ENCODE measurements around the gene RGS16. TPM values are rescaled to one million over a fixed set of nuclear protein-coding genes. Genes with fewer than 3 reads are reported as not detected.

RGS16 gene
- total and polyA plus RNA-seq, 8 donors = 0.58 to 29.0 (median 1.9) TPM; not detected in 1

- no peaks in the 10 kb centered on the region for H3K36me3 ChIP-seq
- TF ChIP-seq POLR2A (IDR thresholded peaks at IDR 0.05) = no peak
- TF ChIP-seq, protein P1, sequence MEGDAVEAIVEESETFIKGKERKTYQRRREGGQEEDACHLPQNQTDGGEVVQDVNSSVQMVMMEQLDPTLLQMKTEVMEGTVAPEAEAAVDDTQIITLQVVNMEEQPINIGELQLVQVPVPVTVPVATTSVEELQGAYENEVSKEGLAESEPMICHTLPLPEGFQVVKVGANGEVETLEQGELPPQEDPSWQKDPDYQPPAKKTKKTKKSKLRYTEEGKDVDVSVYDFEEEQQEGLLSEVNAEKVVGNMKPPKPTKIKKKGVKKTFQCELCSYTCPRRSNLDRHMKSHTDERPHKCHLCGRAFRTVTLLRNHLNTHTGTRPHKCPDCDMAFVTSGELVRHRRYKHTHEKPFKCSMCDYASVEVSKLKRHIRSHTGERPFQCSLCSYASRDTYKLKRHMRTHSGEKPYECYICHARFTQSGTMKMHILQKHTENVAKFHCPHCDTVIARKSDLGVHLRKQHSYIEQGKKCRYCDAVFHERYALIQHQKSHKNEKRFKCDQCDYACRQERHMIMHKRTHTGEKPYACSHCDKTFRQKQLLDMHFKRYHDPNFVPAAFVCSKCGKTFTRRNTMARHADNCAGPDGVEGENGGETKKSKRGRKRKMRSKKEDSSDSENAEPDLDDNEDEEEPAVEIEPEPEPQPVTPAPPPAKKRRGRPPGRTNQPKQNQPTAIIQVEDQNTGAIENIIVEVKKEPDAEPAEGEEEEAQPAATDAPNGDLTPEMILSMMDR (IDR thresholded peaks at IDR 0.05) = no peak
- no peak for TF ChIP-seq EP300 (IDR thresholded peaks at IDR 0.05)
- no peak for TF ChIP-seq POLR2AphosphoS5 (IDR thresholded peaks at IDR 0.05)
- H3K4me1 ChIP-seq = peaks cover 0 to 7% (median 0%) of the 10 kb centered on the region in 4 donors
- 60 to 77% (median 74%) methylated on average over 2 of the region's 2 CpGs for WGBS, 5 donors
- no peak overlapping the region for H3K4me3 ChIP-seq
- no peaks in the 10 kb centered on the region for H3K27me3 ChIP-seq
- no peak overlapping the region for H3K27ac ChIP-seq
- no peak for DNase-seq
- no peaks in the 10 kb centered on the region for H3K9me3 ChIP-seq
- intact Hi-C loops (cut with DNase I; ENCODE audit: low total_unique reads) = no loop called here
Observed at GRCh38 chr1:182629080-182629479, 24.9 kb upstream of the RGS16 start.

DNA sequence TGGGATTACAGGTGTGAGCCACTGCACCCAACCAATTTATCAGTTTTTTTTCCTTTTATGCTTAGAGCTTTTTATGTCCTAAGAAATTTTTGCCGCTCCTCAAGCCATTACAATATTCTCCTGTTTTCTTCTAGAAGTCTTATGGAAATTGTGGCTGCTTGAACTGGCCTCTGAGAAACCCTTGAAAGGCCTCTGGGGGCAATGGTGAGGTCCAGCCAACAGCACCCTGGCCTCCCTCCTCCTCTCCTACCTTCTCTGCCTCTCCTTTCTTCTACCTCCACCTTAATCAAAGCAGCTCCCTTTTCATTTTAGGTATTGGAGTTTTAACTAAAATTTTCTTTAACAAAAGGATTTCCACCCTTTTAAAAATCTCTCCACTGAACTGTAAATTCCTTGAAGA lies 24.5 kb upstream of the RGS16 start:
- H3K27me3 ChIP-seq = no peaks in the 10 kb centered on the region
- WGBS, 5 donors = 56 to 100% (median 100%) methylated on average over 1 of the region's 1 CpG
- TF ChIP-seq, protein P1 (IDR thresholded peaks at IDR 0.05) = no peak
- TF ChIP-seq EP300 (IDR thresholded peaks at IDR 0.05) (no peak), POLR2A (IDR thresholded peaks at IDR 0.05) (no peak), POLR2AphosphoS5 (IDR thresholded peaks at IDR 0.05) (no peak)

DNA sequence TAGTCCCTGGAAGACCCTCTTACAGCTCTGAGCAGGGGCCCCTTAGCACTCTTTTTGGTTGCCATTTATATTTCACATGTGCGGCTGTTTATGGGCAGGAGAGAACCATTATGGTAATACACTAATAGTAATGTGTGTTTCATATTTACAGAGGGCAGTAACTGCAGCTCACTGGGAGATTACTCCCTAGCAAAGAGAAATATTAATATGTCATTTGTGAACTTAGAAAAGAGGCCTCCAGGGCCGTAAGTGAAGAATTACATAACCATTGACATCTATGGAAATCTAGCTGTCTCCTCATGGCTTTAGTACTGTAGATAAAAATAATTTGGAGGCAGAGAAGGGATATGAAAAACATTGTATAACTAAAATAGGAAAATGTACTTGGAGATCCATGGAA lies 23.4 kb upstream of the RGS16 start:
- Histone ChIP-seq H3K4me3 (no peak overlapping the region), H3K27ac (no peak overlapping the region), H3K9me3 (no peaks in the 10 kb centered on the region), H3K36me3 (no peaks in the 10 kb centered on the region), H3K27me3 (no peaks in the 10 kb centered on the region), H3K4me1 (peaks cover 0 to 6% (median 0%) of the 10 kb centered on the region in 4 donors)
- intact Hi-C loops (cut with DNase I; ENCODE audit: low total_unique reads) = no loop called here
- TF ChIP-seq POLR2A (IDR thresholded peaks at IDR 0.05) (no peak), POLR2AphosphoS5 (IDR thresholded peaks at IDR 0.05) (no peak), EP300 (IDR thresholded peaks at IDR 0.05) (no peak)
- TF ChIP-seq, protein P1 (IDR thresholded peaks at IDR 0.05) = no peak
- WGBS, 5 donors = 72 to 87% (median 78%) methylated on average over 2 of the region's 2 CpGs
- no peak for DNase-seq

More for the DNA sequence above, 24.5 kb upstream of the RGS16 start:
- intact Hi-C loops (cut with DNase I; ENCODE audit: low total_unique reads) = no loop called here
- Histone ChIP-seq H3K27ac (no peak overlapping the region), H3K9me3 (no peaks in the 10 kb centered on the region), H3K36me3 (no peaks in the 10 kb centered on the region), H3K4me3 (no peak overlapping the region), H3K4me1 (peaks cover 0 to 7% (median 0%) of the 10 kb centered on the region in 4 donors)
- DNase-seq = no peak

GRCh38 chr1:182626527-182626926 lies 22.3 kb upstream of the RGS16 start:
- intact Hi-C loops (cut with DNase I; ENCODE audit: low total_unique reads) = no loop called here
- no peak for TF ChIP-seq POLR2AphosphoS5 (IDR thresholded peaks at IDR 0.05)
- no peak for TF ChIP-seq POLR2A (IDR thresholded peaks at IDR 0.05)
- TF ChIP-seq, protein P1 (IDR thresholded peaks at IDR 0.05) = no peak
- no peak for TF ChIP-seq EP300 (IDR thresholded peaks at IDR 0.05)
- Histone ChIP-seq H3K27ac (no peak overlapping the region), H3K36me3 (no peaks in the 10 kb centered on the region), H3K4me3 (no peak overlapping the region), H3K4me1 (no peaks in the 10 kb centered on the region), H3K9me3 (no peaks in the 10 kb centered on the region), H3K27me3 (no peaks in the 10 kb centered on the region)
- 34 to 76% (median 56%) methylated on average over 1 of the region's 1 CpG for WGBS, 5 donors
- DNase-seq = no peak

All from stomach (tissue), 9 donors.